K562 (cell line): ENCODE results near the gene MRPL11. TPM values are rescaled to one million over a fixed set of nuclear protein-coding genes. Genes with fewer than 3 reads are reported as not detected.

Experiments used
- ARNT ChIP-seq, 2 experiments: fragments of 450-650 bp; IDR thresholded peaks; 2 replicates each; pipeline ENCODE4 v1.6.1; 2016; ENCODE audit warnings: mild to moderate bottlenecking in 1 of 2
- CREB1 ChIP-seq, 2 experiments: sonication (generic) in 1 of 2; formaldehyde crosslinking in 1 of 2; IDR thresholded peaks; 2 replicates each; pipeline versions ENCODE4 v1.6.1 to v1.8.0; 2012 to 2022; ENCODE audit warnings: inconsistent platforms in 1 of 2, mild to moderate bottlenecking in 1 of 2, missing genetic modification reagents in 1 of 2, moderate library complexity in 1 of 2
- CREM ChIP-seq: IDR thresholded peaks from 2 replicates; pipeline ENCODE4 v1.6.1; 2014; ENCODE audit warnings: antibody characterized with exemption, low read depth
- E2F8 ChIP-seq: fragments of 450-650 bp; IDR thresholded peaks from 2 replicates; pipeline ENCODE4 v1.7.1; 2018; ENCODE audit warnings: mild to moderate bottlenecking, low read depth; ENCODE audit not compliant: partially characterized antibody
- EP300 ChIP-seq: IDR thresholded peaks from 2 replicates; pipeline ENCODE4 v1.6.1; 2012; ENCODE audit warnings: low read length, improper control_type of control experiment
- EZH2 ChIP-seq: IDR thresholded peaks from 2 replicates; pipeline ENCODE4 v1.6.1; 2012; ENCODE audit warnings: low read depth, mild to moderate bottlenecking, inconsistent platforms, low read length, borderline replicate concordance
- MCM3 ChIP-seq: fragments of 450-650 bp; IDR thresholded peaks from 2 replicates; pipeline ENCODE4 v1.6.1; 2016
- NCOR1 ChIP-seq: fragments of 450-650 bp; IDR thresholded peaks from 2 replicates; pipeline ENCODE4 v1.6.1; 2016; ENCODE audit warnings: mild to moderate bottlenecking, moderate library complexity
- PML ChIP-seq: IDR thresholded peaks from 2 replicates; pipeline ENCODE4 v1.6.1; 2012; ENCODE audit warnings: low read length, inconsistent platforms
- RFX5 ChIP-seq: IDR thresholded peaks from 2 replicates; pipeline ENCODE4 v1.6.1; 2011; ENCODE audit warnings: low read depth, mild to moderate bottlenecking, improper control_type of control experiment, low read length
- TAF9B ChIP-seq: fragments of 450-650 bp; IDR thresholded peaks from 2 replicates; pipeline ENCODE4 v1.6.1; 2018; ENCODE audit warnings: mild to moderate bottlenecking; ENCODE audit not compliant: partially characterized antibody
- THAP12 ChIP-seq: fragments of 250-450 bp; sonication (Bioruptor Pico); IDR thresholded peaks from 2 replicates; pipeline ENCODE4 v1.9.0; 2021; ENCODE audit warnings: mild to moderate bottlenecking, inconsistent platforms
- TRIM25 ChIP-seq: fragments of 450-650 bp; IDR thresholded peaks from 2 replicates; pipeline ENCODE4 v1.7.0; 2016; ENCODE audit warnings: borderline replicate concordance
- YBX1 ChIP-seq: fragments of 450-650 bp; IDR thresholded peaks from 2 replicates; pipeline ENCODE4 v1.7.1; 2016; ENCODE audit warnings: mild to moderate bottlenecking
- ZKSCAN8 ChIP-seq: fragments of 200-800 bp; sonication (Bioruptor generic); IDR thresholded peaks from 2 replicates; pipeline ENCODE4 v1.6.1; 2016; ENCODE audit warnings: missing genetic modification characterization, missing compliant biosample characterization
- ZNF212 ChIP-seq: fragments of 450-650 bp; formaldehyde crosslinking; IDR thresholded peaks from 2 replicates; pipeline ENCODE4 v1.4.0; 2020; ENCODE audit warnings: mild to moderate bottlenecking
- ZNF232 ChIP-seq: sonication (generic); formaldehyde crosslinking; IDR thresholded peaks from 2 replicates; pipeline ENCODE4 v1.8.0; 2022; ENCODE audit warnings: mild to moderate bottlenecking, missing genetic modification reagents
- ZNF408 ChIP-seq: fragments of 250-450 bp; sonication (Bioruptor Pico); IDR thresholded peaks from 2 replicates; pipeline ENCODE4 v1.4.0; 2020; ENCODE audit warnings: low read depth, mild to moderate bottlenecking, moderate library complexity
- ZNF655 ChIP-seq: fragments of 250-450 bp; sonication (Bioruptor Pico); IDR thresholded peaks from 2 replicates; pipeline ENCODE4 v1.5.0; 2021
- ZNF778 ChIP-seq: fragments of 450-650 bp; formaldehyde crosslinking; IDR thresholded peaks from 2 replicates; pipeline ENCODE4 v1.4.0; 2020; ENCODE audit warnings: mild to moderate bottlenecking, moderate library complexity
- polyA plus RNA-seq, 8 experiments: library from polyadenylated mRNA; depleted of rRNA in 4 of 8; stranded (reverse) in 5 of 8; unstranded in 3 of 8; fragments of >200 nt; fragmentation: Nextera tagmentation in 2 of 8; fragmentation: Illumina TruSeq in 1 of 8; extraction: Ambion mirVana in 2 of 8; extraction: Trizol in 1 of 8; gene quantifications; 2 replicates each; pipeline versions ENCODE4 v1.2.1 to v1.2.3, GENCODE V29; 2011 to 2014; ENCODE audit warnings: inconsistent platforms in 1 of 8, missing spikeins in 1 of 8
- total RNA-seq, 7 experiments: library from RNA; depleted of rRNA in 6 of 7; stranded (reverse); fragments of >200 nt in 6 of 7; fragmentation: Illumina TruSeq in 2 of 7; extraction: Trizol in 2 of 7; gene quantifications; 2 replicates each; pipeline versions ENCODE4 v1.2.1 to v1.2.3, GENCODE V29; 2011 to 2021; ENCODE audit warnings: low replicate concordance in 1 of 7

The MRPL11 gene
- total and polyA plus RNA-seq, 9 of the 15 experiments (the other 6 are each of a cell fraction or from before 2014, with no cell fraction given), result 33.0 to 173 (median 91.9) TPM

- peak; percentile 77 for TF ChIP-seq RFX5
- TF ChIP-seq NCOR1, result no peak
- TF ChIP-seq ZNF408 (CRISPR knock-in tag), result peak; percentile 68; the same call in 1 of the 2 replicates
- TF ChIP-seq MCM3, result no peak
- peak; percentile 96 for TF ChIP-seq CREM
- peak; percentile 55; the same call in 1 of the 2 replicates for TF ChIP-seq THAP12 (CRISPR knock-in tag)
- no peak for TF ChIP-seq TAF9B
- TF ChIP-seq YBX1, result no peak
- peak; percentile 96 for TF ChIP-seq ZNF212 (CRISPR knock-in tag)
- TF ChIP-seq ARNT (IDR thresholded peaks at IDR 0.05), result no peak
- peak; percentile 96 for TF ChIP-seq ZKSCAN8
- TF ChIP-seq ZNF778 (CRISPR knock-in tag), result no peak
- TF ChIP-seq ZNF232 (CRISPR knock-in tag), result peak; percentile 100
- peak; percentile 34; the same call in 1 of the 2 replicates for TF ChIP-seq EP300
- 0 out of 2 replicates have a peak, but pooled peaks have one; percentile 17 for TF ChIP-seq PML
- no peak for TF ChIP-seq EZH2
- no peak for TF ChIP-seq ZNF655 (CRISPR knock-in tag)
- TF ChIP-seq E2F8, result peak; percentile 98
- TF ChIP-seq TRIM25, result no peak
- TF ChIP-seq CREB1 (IDR thresholded peaks at IDR 0.05), result peak; percentile 68; the same call in 1 of the 2 replicates
- TF ChIP-seq CREB1 (CRISPR knock-in tag; IDR thresholded peaks at IDR 0.05), result peak; percentile 97
Observed at GRCh38 chr11:66421492-66422205, 17.0 kb downstream of the MRPL11 start (continued).
